IMR-90 (cell line): ENCODE data around the gene FNIP2. TPM values are rescaled to one million over a fixed set of nuclear protein-coding genes. Genes with fewer than 3 reads are reported as not detected.

Experiments
- ATAC-seq: fragments of 200-7000 bp; cut with Tn5 transposase; 2 replicates; pipeline ENCODE4 v1.9.1; 2020; ENCODE audit warnings: low read depth, mild to moderate bottlenecking, moderate library complexity
- BruUV-seq: library from RNA; stranded (reverse); fragments of 400-500 nt; replicated peaks from 2 replicates; lab custom pipeline; 2021; lab: Mats Ljungman, UMichigan
- CTCF ChIA-PET: fragments of 300-600 bp; formaldehyde crosslinking; extraction: SDS; loops from one replicate; lab custom pipeline; 2021; ENCODE audit warnings: antibody characterized with exemption; lab: Yijun Ruan, JAX
- POLR2A ChIA-PET: fragments of 300-600 bp; sonication (Branson Sonifier 250); formaldehyde crosslinking; loops from one replicate; lab custom pipeline; 2022; ENCODE audit warnings: antibody characterized with exemption; ENCODE audit not compliant: unreplicated experiment; lab: Charles Lee
- DNase-seq: peaks from one replicate; pipeline ENCODE4 v3.0.0; 2013
- H2AFZ ChIP-seq: replicated peaks from 2 replicates; pipeline ENCODE3; 2013; ENCODE audit warnings: low read length, mild to moderate bottlenecking; ENCODE audit not compliant: poor library complexity
- H2AK5ac ChIP-seq: 2 replicates; pipeline ENCODE4 v1.6.1; 2013; ENCODE audit warnings: low read depth, low read length, inconsistent platforms
- H2AK9ac ChIP-seq: replicated peaks from 2 replicates; pipeline ENCODE3; 2013; ENCODE audit warnings: mild to moderate bottlenecking, low read depth, low read length, moderate library complexity; ENCODE audit not compliant: poor library complexity
- H2BK120ac ChIP-seq: 2 replicates; pipeline ENCODE4 v1.6.1; 2013; ENCODE audit warnings: low read depth, low read length, inconsistent platforms
- H2BK15ac ChIP-seq: 3 replicates; pipeline ENCODE4 v1.6.1; 2013; ENCODE audit warnings: low read depth, low read length, inconsistent platforms
- H2BK20ac ChIP-seq: 2 replicates; pipeline ENCODE4 v1.6.1; 2013; ENCODE audit warnings: low read depth, mild to moderate bottlenecking, inconsistent platforms, low read length, moderate library complexity
- H2BK5ac ChIP-seq: 2 replicates; pipeline ENCODE4 v1.6.1; 2013; ENCODE audit warnings: mild to moderate bottlenecking, low read depth, low read length, inconsistent platforms; ENCODE audit not compliant: poor library complexity, severe bottlenecking
- H3K14ac ChIP-seq: replicated peaks from 2 replicates; pipeline ENCODE4 v1.6.1; 2013; ENCODE audit warnings: low read depth, low read length, inconsistent platforms
- H3K18ac ChIP-seq: 2 replicates; pipeline ENCODE4 v1.6.1; 2013; ENCODE audit warnings: low read depth, low read length, control low read depth
- H3K23ac ChIP-seq: 2 replicates; pipeline ENCODE4 v1.6.1; 2013; ENCODE audit warnings: low read depth, low read length, inconsistent platforms
- H3K27ac ChIP-seq: 2 replicates; pipeline ENCODE4 v1.5.1; 2013; ENCODE audit warnings: mild to moderate bottlenecking, control low read depth, low read length; ENCODE audit not compliant: insufficient read depth
- H3K27me3 ChIP-seq: 2 replicates; pipeline ENCODE4 v1.6.1; 2013; ENCODE audit warnings: low read length; ENCODE audit not compliant: control insufficient read depth, insufficient read depth
- H3K36me3 ChIP-seq: 2 replicates; pipeline ENCODE4 v1.6.1; 2013; ENCODE audit warnings: low read length, mixed read lengths; ENCODE audit not compliant: control insufficient read depth, insufficient read depth
- H3K4ac ChIP-seq: 2 replicates; pipeline ENCODE4 v1.6.1; 2013; ENCODE audit warnings: low read depth, low read length, inconsistent platforms
- H3K4me1 ChIP-seq: 2 replicates; pipeline ENCODE4 v1.6.1; 2013; ENCODE audit warnings: low read length, mixed read lengths; ENCODE audit not compliant: control insufficient read depth, insufficient read depth
- H3K4me2 ChIP-seq: 2 replicates; pipeline ENCODE4 v1.6.1; 2013; ENCODE audit warnings: low read depth, mild to moderate bottlenecking, control low read depth, low read length, moderate library complexity
- H3K4me3 ChIP-seq: 2 replicates; pipeline ENCODE4 v1.5.1; 2013; ENCODE audit warnings: low read depth, mild to moderate bottlenecking, control low read depth, low read length, moderate library complexity; ENCODE audit not compliant: insufficient read depth
- H3K56ac ChIP-seq: 2 replicates; pipeline ENCODE4 v1.6.1; 2013; ENCODE audit warnings: low read length, inconsistent platforms; ENCODE audit not compliant: insufficient read depth; ENCODE audit errors: extremely low read depth
- H3K79me1 ChIP-seq, 2 experiments: 2 replicates each; pipeline ENCODE4 v1.6.1; 2013; ENCODE audit warnings: low read length in 2 of 2, inconsistent platforms in 1 of 2, low read depth in 1 of 2
- H3K9ac ChIP-seq: 2 replicates; pipeline ENCODE4 v1.6.1; 2013; ENCODE audit warnings: low read depth, low read length, control low read depth
- H3K9me1 ChIP-seq: 2 replicates; pipeline ENCODE4 v1.6.1; 2013; ENCODE audit warnings: low read length, inconsistent platforms; ENCODE audit not compliant: insufficient read depth
- H3K9me3 ChIP-seq: 2 replicates; pipeline ENCODE4 v1.6.1; 2013; ENCODE audit warnings: low read length; ENCODE audit not compliant: control insufficient read depth, insufficient read depth
- H4K20me1 ChIP-seq: 2 replicates; pipeline ENCODE4 v1.6.1; 2013; ENCODE audit warnings: low read length, inconsistent platforms; ENCODE audit not compliant: insufficient read depth
- H4K5ac ChIP-seq: 2 replicates; pipeline ENCODE4 v1.6.1; 2013; ENCODE audit warnings: mild to moderate bottlenecking, low read depth, low read length, control low read depth
- H4K8ac ChIP-seq, 2 experiments: 2 replicates each; pipeline ENCODE4 v1.6.1; 2013; ENCODE audit warnings: low read depth in 2 of 2, low read length in 2 of 2, control low read depth in 1 of 2, inconsistent platforms in 1 of 2
- H4K91ac ChIP-seq: 2 replicates; pipeline ENCODE4 v1.6.1; 2013; ENCODE audit warnings: low read depth, low read length, inconsistent platforms; ENCODE audit not compliant: insufficient read depth
- BHLHE40 ChIP-seq: fragments of 150-350 bp; IDR thresholded peaks from 2 replicates; pipeline ENCODE4 v1.6.1; 2016; ENCODE audit warnings: mild to moderate bottlenecking, low read depth, low read length
- CEBPB ChIP-seq: IDR thresholded peaks from 2 replicates; pipeline ENCODE4 v1.6.1; 2012; ENCODE audit warnings: low read depth, low read length, improper control_type of control experiment
- MAFK ChIP-seq: IDR thresholded peaks from 2 replicates; pipeline ENCODE4 v1.6.1; 2012; ENCODE audit warnings: low read depth, low read length, improper control_type of control experiment
- MAZ ChIP-seq: IDR thresholded peaks from 2 replicates; pipeline ENCODE4 v1.6.1; 2012; ENCODE audit warnings: low read depth, mild to moderate bottlenecking, low read length, improper control_type of control experiment, moderate library complexity, borderline replicate concordance
- MXI1 ChIP-seq: IDR thresholded peaks from 2 replicates; pipeline ENCODE4 v1.6.1; 2012; ENCODE audit warnings: low read depth, mild to moderate bottlenecking, low read length, moderate library complexity, borderline replicate concordance
- RCOR1 ChIP-seq: IDR thresholded peaks from 2 replicates; pipeline ENCODE4 v1.6.1; 2012; ENCODE audit warnings: mild to moderate bottlenecking, low read length, improper control_type of control experiment; ENCODE audit not compliant: insufficient replicate concordance
- SMC3 ChIP-seq: fragments of 150-350 bp; IDR thresholded peaks from 2 replicates; pipeline ENCODE4 v1.6.1; 2016; ENCODE audit warnings: low read depth, mild to moderate bottlenecking, antibody characterized with exemption, low read length, moderate library complexity
- WGBS, 2 experiments: methylation state at CpG; one replicate each; pipeline versions ENCODE4 v1.1.5 to v1.1.7; 2013; ENCODE audit warnings: missing lambda C conversion rate in 2 of 2; ENCODE audit not compliant: insufficient read length in 1 of 2; ENCODE audit errors: extremely low coverage in 2 of 2; 5-methylcytosine and 5-hydroxymethylcytosine counted together
- dilution Hi-C: fragments of 300-500 bp; cut with HindIII; formaldehyde crosslinking; loops from one replicate; pipeline ENCODE4 v1.14.3; 2018; ENCODE audit warnings: low sequenced_read_pairs; ENCODE audit not compliant: unreplicated experiment
- in situ Hi-C: fragments of 300-500 bp; cut with MboI; formaldehyde crosslinking; loops from 3 replicates; pipeline ENCODE4 v1.14.3; 2019; ENCODE audit warnings: low sequenced_read_pairs, inconsistent platforms, mixed read lengths
- intact Hi-C: fragments of 100-400 bp; cut with micrococcal nuclease; formaldehyde crosslinking; loops from 2 replicates; pipeline ENCODE4 v1.10.0; 2022
- polyA plus RNA-seq, 3 experiments: library from polyadenylated mRNA; depleted of rRNA; stranded (reverse); fragments of >200 nt; gene quantifications; 2 replicates each; pipeline ENCODE4 v1.2.3, GENCODE V29; 2012; ENCODE audit warnings: low replicate concordance in 1 of 3
- total RNA-seq: library from RNA; depleted of rRNA; stranded (reverse); fragments of >200 nt; gene quantifications from 2 replicates; pipeline ENCODE4 v1.2.3, GENCODE V29; 2012

FNIP2 gene
- total and polyA plus RNA-seq, 2 of the 4 experiments (the other 2 are of a cell fraction): 4.7 to 24.6 TPM

DNA sequence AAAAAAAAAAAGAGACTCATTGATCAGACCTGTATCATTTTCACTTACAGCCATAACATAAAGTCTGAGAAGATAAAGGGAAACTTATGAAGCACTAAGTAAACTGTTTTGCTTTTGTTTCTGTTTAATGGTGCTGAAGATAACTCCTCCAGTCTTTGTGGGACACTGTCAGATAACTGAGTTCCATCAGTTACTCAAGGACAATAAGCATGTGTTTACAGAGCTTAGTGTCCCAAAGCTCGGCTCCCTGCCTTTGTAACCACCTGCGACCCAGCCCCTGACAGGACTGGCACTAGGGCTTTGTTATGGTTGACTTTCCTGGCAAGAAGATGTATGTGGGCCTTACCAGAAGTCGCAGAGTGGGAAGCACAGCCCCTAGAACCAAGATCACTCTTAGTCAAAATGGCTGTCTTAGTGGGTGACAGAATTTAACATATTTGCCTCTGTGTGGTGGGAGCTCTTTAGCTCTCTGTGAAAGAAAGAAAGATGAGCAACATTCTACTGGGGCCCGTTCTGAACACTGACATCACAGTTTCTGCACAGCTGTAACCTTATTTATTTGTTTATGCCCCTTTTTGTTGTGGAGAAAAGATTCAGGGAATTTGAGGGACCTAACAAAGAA lies 68.1 kb downstream of the FNIP2 start:
- Histone ChIP-seq H2BK120ac (no peak overlapping the region), H4K5ac (no peak overlapping the region), H3K4me3 (no peak overlapping the region), H2AFZ (no peak overlapping the region), H4K91ac (no peak overlapping the region), H3K9ac (no peak overlapping the region), H3K9me3 (no peaks in the 10 kb centered on the region), H3K4me1 (no peaks in the 10 kb centered on the region), H3K56ac (no peak overlapping the region), H3K79me1 (peaks cover 0 to 3% of the 10 kb centered on the region in 2 experiments; a peak in 2 of 4 replicates), H3K18ac (no peak overlapping the region), H2AK5ac (no peak overlapping the region), H2BK5ac (no peak overlapping the region), H3K4me2 (no peak overlapping the region), H3K9me1 (0 out of 2 replicates have a peak, but pooled peaks cover 2% of the 10 kb centered on the region), H2BK20ac (no peak overlapping the region), H3K14ac (no peak overlapping the region), H3K23ac (no peak overlapping the region), H2BK15ac (no peak overlapping the region), H3K27me3 (no peaks in the 10 kb centered on the region), H3K36me3 (peaks cover 10% of the 10 kb centered on the region; the same call in 1 of the 2 replicates), H4K8ac (no peak overlapping the region), H3K4ac (no peak overlapping the region), H3K27ac (no peak overlapping the region), H2AK9ac (no peak overlapping the region), H4K20me1 (no peaks in the 10 kb centered on the region)
- in situ Hi-C loops (loop anchor here (25.0 kb wide), 1 partner anchor 575 kb away; no protein-coding TSS in a partner anchor), intact Hi-C loops (no loop called here), dilution Hi-C loops (no loop called here)
- ChIA-PET POLR2A (no interaction called here), CTCF (no interaction called here)
- ATAC-seq (no peak), DNase-seq (no peak)
- no CpG with 5 or more reads among the region's 4 CpGs for WGBS, 2 experiments
- BruUV-seq: no TSS peak
- TF ChIP-seq RCOR1 (no peak), MAZ (no peak), MXI1 (no peak), MAFK (no peak), BHLHE40 (no peak), SMC3 (no peak), CEBPB (no peak)
